ENCODE data around the gene ZNF667.

ZNF667 gene

GRCh38 chr19:56393119-56394012, 83.8 kb downstream of the ZNF667 start, which contains the start of gene ZNF582:
Gene ZNF582, minus strand, starts transcription at chr19:56393534. Its CDS starts 1,782 bp downstream, at chr19:56391752.
- Histone ChIP-seq H3K36me3 (ENCODE audit: control insufficient read depth in 2 of 2, insufficient read depth in 2 of 2, low read length in 2 of 2) (peaks cover 10 to 23% of the 10 kb centered on the region in 2 donors), H3K9me3 (ENCODE audit: control insufficient read depth in 2 of 2, low read length in 2 of 2) (no peaks in the 10 kb centered on the region), H3K9ac (ENCODE audit: low read length in 2 of 2) (peak within 1 kb of the TSS; percentile 80 to 94), H3K4me1 (ENCODE audit: control insufficient read depth, insufficient read depth, low read length) (peaks cover 3% of the 10 kb centered on the region), H3K27ac (ENCODE audit: low read length) (peak within 1 kb of the TSS; percentile 90), H3K27me3 (ENCODE audit: control insufficient read depth in 1 of 2, insufficient read depth in 2 of 2, low read length in 2 of 2) (no peaks in the 10 kb centered on the region), H3K4me3 (ENCODE audit: low read length in 2 of 2) (peak within 1 kb of the TSS; percentile 93 to 99)
